Stomach smooth muscle (tissue), 2 donors: ENCODE results near the gene SLC25A42.
A peak's percentile ranks its signal among the peaks of the same experiment; 100 is the strongest.
"Not testable (repeated sequence)": the region's sequence is repeated elsewhere in the genome, so short reads cannot be mapped to it uniquely, and the experiment has no call there.

Source experiments
- H3K27ac ChIP-seq: one replicate; pipeline ENCODE4 v1.7.0; 2013; ENCODE audit warnings: mild to moderate bottlenecking, low read length, inconsistent platforms
- H3K27me3 ChIP-seq, 2 donors: one replicate each; pipeline ENCODE4 v1.7.0; 2013; ENCODE audit warnings: low read length in 2 of 2; ENCODE audit not compliant: insufficient read depth in 2 of 2, control insufficient read depth in 1 of 2
- H3K36me3 ChIP-seq, 2 donors: one replicate each; pipeline ENCODE4 v1.7.0; 2013; ENCODE audit warnings: low read length in 2 of 2; ENCODE audit not compliant: control insufficient read depth in 2 of 2, insufficient read depth in 2 of 2
- H3K4me1 ChIP-seq: one replicate; pipeline ENCODE4 v1.7.0; 2013; ENCODE audit warnings: low read length; ENCODE audit not compliant: control insufficient read depth, insufficient read depth
- H3K4me3 ChIP-seq, 2 donors: one replicate each; pipeline ENCODE4 v1.7.0; 2013; ENCODE audit warnings: low read length in 2 of 2
- H3K9ac ChIP-seq, 2 donors: one replicate each; pipeline ENCODE4 v1.7.0; 2013; ENCODE audit warnings: low read length in 2 of 2, mild to moderate bottlenecking in 1 of 2
- H3K9me3 ChIP-seq, 2 donors: one replicate each; pipeline ENCODE4 v1.7.0; 2013; ENCODE audit warnings: low read length in 2 of 2; ENCODE audit not compliant: control insufficient read depth in 2 of 2
- donor health status: healthy.
- donor health status: Pancreatic carcinoma.

Gene SLC25A42

GRCh38 chr19:19106056-19106551, 42.3 kb downstream of the SLC25A42 start:
- Histone ChIP-seq H3K27me3 (peaks cover 0 to 6% of the 10 kb centered on the region in 2 donors), H3K36me3 (peaks cover 0 to 5% of the 10 kb centered on the region in 2 donors), H3K9me3 (no peaks in the 10 kb centered on the region), H3K9ac (no peak overlapping the region), H3K4me1 (peaks cover 8% of the 10 kb centered on the region), H3K27ac (no peak overlapping the region), H3K4me3 (peak overlapping the region in 1 of 2 donors; percentile 57)

- not testable (repeated sequence) for H3K27ac ChIP-seq, H3K27me3 ChIP-seq, H3K9me3 ChIP-seq, H3K36me3 ChIP-seq, H3K4me1 ChIP-seq, H3K4me3 ChIP-seq, H3K9ac ChIP-seq
Observed at GRCh38 chr19:19106938-19107337, 43.1 kb downstream of the SLC25A42 start.

- Histone ChIP-seq H3K9ac (no peak overlapping the region), H3K4me3 (no peak overlapping the region), H3K36me3 (peaks cover 0 to 2% of the 10 kb centered on the region in 2 donors), H3K27me3 (peaks cover 0 to 6% of the 10 kb centered on the region in 2 donors), H3K27ac (no peak overlapping the region), H3K9me3 (no peaks in the 10 kb centered on the region), H3K4me1 (peaks cover 8% of the 10 kb centered on the region)
Observed at GRCh38 chr19:19107654-19108053, 43.9 kb downstream of the SLC25A42 start.

- H3K4me1 ChIP-seq: peaks cover 8% of the 10 kb centered on the region
- no peaks in the 10 kb centered on the region for H3K9me3 ChIP-seq
- no peak overlapping the region for H3K9ac ChIP-seq
- H3K4me3 ChIP-seq: no peak overlapping the region
- peaks cover 0 to 6% of the 10 kb centered on the region in 2 donors for H3K27me3 ChIP-seq
- H3K36me3 ChIP-seq: peaks cover 0 to 2% of the 10 kb centered on the region in 2 donors
- no peak overlapping the region for H3K27ac ChIP-seq
Observed at GRCh38 chr19:19109601-19110000, 45.8 kb downstream of the SLC25A42 start.

- H3K9ac ChIP-seq: no peak overlapping the region
- peak overlapping the region in 1 of 2 donors; percentile 8 for H3K4me3 ChIP-seq
- H3K27me3 ChIP-seq: peaks cover 0 to 6% of the 10 kb centered on the region in 2 donors
- no peak overlapping the region for H3K27ac ChIP-seq
- H3K36me3 ChIP-seq: peaks cover 0 to 2% of the 10 kb centered on the region in 2 donors
- H3K4me1 ChIP-seq: peaks cover 8% of the 10 kb centered on the region
- H3K9me3 ChIP-seq: no peaks in the 10 kb centered on the region
Observed at GRCh38 chr19:19110410-19111135, 46.8 kb downstream of the SLC25A42 start.

- H3K36me3 ChIP-seq: peaks cover 0 to 2% of the 10 kb centered on the region in 2 donors
- H3K27me3 ChIP-seq: peaks cover 0 to 6% of the 10 kb centered on the region in 2 donors
- H3K9ac ChIP-seq: no peak overlapping the region
- no peak overlapping the region for H3K4me3 ChIP-seq
- peaks cover 5% of the 10 kb centered on the region for H3K4me1 ChIP-seq
- H3K9me3 ChIP-seq: no peaks in the 10 kb centered on the region
- no peak overlapping the region for H3K27ac ChIP-seq
Observed at GRCh38 chr19:19111136-19111835, 47.5 kb downstream of the SLC25A42 start.

GRCh38 chr19:19111967-19112580, 48.3 kb downstream of the SLC25A42 start:
- H3K9ac ChIP-seq: no peak overlapping the region
- H3K4me3 ChIP-seq: no peak overlapping the region
- peaks cover 5% of the 10 kb centered on the region for H3K4me1 ChIP-seq
- H3K9me3 ChIP-seq: no peaks in the 10 kb centered on the region
- no peak overlapping the region for H3K27ac ChIP-seq
- H3K36me3 ChIP-seq: peaks cover 0 to 2% of the 10 kb centered on the region in 2 donors
- peaks cover 0 to 6% of the 10 kb centered on the region in 2 donors for H3K27me3 ChIP-seq

GRCh38 chr19:19113040-19113626, 49.3 kb downstream of the SLC25A42 start:
- Histone ChIP-seq H3K27me3 (peaks cover 0 to 6% of the 10 kb centered on the region in 2 donors), H3K27ac (no peak overlapping the region), H3K9me3 (no peaks in the 10 kb centered on the region), H3K9ac (no peak overlapping the region), H3K4me1 (peaks cover 7% of the 10 kb centered on the region), H3K4me3 (no peak overlapping the region), H3K36me3 (no peaks in the 10 kb centered on the region)

- peaks cover 0 to under 1% of the 10 kb centered on the region in 2 donors for H3K27me3 ChIP-seq
- no peaks in the 10 kb centered on the region for H3K36me3 ChIP-seq
- no peak overlapping the region for H3K27ac ChIP-seq
- no peak overlapping the region for H3K4me3 ChIP-seq
- peaks cover 15% of the 10 kb centered on the region for H3K4me1 ChIP-seq
- no peak overlapping the region for H3K9ac ChIP-seq
- no peaks in the 10 kb centered on the region for H3K9me3 ChIP-seq
Observed at GRCh38 chr19:19115954-19116353, 52.2 kb downstream of the SLC25A42 start.
